Astrocyte of the spinal cord (primary cell): Measurements from ENCODE around the gene OLR1.

ENCODE experiments used
- DNase-seq: peaks from one replicate; pipeline ENCODE4 v3.0.0; 2011; ENCODE audit warnings: low read depth, low spot score
- H3K4me3 ChIP-seq: 2 replicates; pipeline ENCODE4 v1.5.1; 2011; ENCODE audit warnings: low read depth, mild to moderate bottlenecking, low read length, moderate library complexity
- in situ Hi-C: cut with HindIII; loops from 2 replicates; pipeline ENCODE4 v1.10.0; 2017; ENCODE audit warnings: low sequenced_read_pairs
- TF ChIP-seq, protein P1 (sequence below): IDR thresholded peaks from 2 replicates; pipeline ENCODE4 v1.5.1; 2012; ENCODE audit warnings: low read depth, mild to moderate bottlenecking, low read length, inconsistent platforms

The OLR1 gene

GRCh38 chr12:10213168-10214135 is 41.5 kb upstream of the OLR1 start:
- TF ChIP-seq, protein P1, sequence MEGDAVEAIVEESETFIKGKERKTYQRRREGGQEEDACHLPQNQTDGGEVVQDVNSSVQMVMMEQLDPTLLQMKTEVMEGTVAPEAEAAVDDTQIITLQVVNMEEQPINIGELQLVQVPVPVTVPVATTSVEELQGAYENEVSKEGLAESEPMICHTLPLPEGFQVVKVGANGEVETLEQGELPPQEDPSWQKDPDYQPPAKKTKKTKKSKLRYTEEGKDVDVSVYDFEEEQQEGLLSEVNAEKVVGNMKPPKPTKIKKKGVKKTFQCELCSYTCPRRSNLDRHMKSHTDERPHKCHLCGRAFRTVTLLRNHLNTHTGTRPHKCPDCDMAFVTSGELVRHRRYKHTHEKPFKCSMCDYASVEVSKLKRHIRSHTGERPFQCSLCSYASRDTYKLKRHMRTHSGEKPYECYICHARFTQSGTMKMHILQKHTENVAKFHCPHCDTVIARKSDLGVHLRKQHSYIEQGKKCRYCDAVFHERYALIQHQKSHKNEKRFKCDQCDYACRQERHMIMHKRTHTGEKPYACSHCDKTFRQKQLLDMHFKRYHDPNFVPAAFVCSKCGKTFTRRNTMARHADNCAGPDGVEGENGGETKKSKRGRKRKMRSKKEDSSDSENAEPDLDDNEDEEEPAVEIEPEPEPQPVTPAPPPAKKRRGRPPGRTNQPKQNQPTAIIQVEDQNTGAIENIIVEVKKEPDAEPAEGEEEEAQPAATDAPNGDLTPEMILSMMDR: no peak
- in situ Hi-C loops: no loop called here
- peak overlapping the region; percentile 66 for H3K4me3 ChIP-seq
- peak; percentile 94 for DNase-seq

DNA sequence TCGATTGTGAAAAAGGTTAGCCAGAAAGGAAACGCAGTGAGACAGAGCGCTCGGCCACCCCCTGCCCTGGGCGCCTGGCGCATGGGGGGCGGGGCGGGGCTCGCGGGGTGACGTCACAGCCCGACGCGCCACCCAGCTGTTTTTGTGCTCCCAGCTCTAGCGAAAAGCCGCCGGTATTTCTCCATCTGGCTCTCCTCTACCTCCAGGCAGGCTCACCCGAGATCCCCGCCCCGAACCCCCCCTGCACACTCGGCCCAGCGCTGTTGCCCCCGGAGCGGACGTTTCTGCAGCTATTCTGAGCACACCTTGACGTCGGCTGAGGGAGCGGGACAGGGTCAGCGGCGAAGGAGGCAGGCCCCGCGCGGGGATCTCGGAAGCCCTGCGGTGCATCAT is 40.8 kb upstream of the OLR1 start, which contains the start of gene GABARAPL1:
Gene GABARAPL1, plus strand, starts transcription at position 139 of the 393 bp plus-strand sequence. Its CDS starts 253 bp downstream, at position 392.
- in situ Hi-C loops: no loop called here
- TF ChIP-seq, protein P1: no peak
- DNase-seq: peak; percentile 86
- H3K4me3 ChIP-seq: peak within 1 kb of the TSS; percentile 66

- peak; percentile 99 for DNase-seq
- in situ Hi-C loops: no loop called here
- H3K4me3 ChIP-seq: peak overlapping the region; percentile 66
- TF ChIP-seq, protein P1: no peak
These were observed 40.2 kb upstream of the OLR1 start for GRCh38 chr12:10211940-10212738.

DNA sequence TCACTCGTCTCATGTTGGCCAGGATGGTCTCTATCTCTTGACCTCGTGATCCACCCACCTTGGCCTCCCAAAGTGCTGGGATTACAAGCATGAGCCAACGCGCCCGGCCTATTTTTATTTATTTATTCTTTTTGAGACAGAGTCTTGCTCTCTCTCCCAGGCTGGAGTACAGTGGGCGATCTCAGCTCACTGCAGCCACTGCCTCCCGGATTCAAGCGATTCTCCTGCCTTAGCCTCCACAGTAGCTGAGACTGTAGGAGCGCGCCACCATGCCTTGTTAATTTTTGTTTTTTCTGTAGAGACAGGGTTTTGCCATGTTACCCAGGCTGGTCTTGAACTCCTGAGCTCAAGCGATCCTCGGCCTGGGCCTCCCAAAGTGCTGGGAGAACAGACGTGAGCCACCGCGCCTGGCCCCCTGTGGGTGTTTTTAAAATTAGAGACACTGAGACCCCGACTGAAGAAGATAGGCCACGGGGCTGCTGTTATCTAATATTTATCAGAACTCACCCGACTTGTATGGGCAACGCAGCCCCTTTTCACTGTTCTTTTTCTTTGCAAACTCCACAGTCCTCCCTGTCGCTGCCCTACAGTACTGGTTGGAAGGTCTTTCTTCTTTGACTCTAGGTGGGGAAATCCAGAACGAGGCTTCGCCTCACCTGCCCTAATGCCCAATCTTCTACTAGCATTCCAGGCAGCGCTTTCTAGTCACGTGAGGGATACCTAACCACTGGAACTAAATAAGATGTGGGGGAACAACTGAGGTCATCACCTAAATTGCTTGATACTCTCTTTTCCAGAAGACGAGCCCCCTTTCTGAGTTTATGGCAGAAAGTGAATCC is 39.4 kb upstream of the OLR1 start:
- in situ Hi-C loops: no loop called here
- no peak overlapping the region for H3K4me3 ChIP-seq
- DNase-seq: no peak
- TF ChIP-seq, protein P1: no peak

DNA sequence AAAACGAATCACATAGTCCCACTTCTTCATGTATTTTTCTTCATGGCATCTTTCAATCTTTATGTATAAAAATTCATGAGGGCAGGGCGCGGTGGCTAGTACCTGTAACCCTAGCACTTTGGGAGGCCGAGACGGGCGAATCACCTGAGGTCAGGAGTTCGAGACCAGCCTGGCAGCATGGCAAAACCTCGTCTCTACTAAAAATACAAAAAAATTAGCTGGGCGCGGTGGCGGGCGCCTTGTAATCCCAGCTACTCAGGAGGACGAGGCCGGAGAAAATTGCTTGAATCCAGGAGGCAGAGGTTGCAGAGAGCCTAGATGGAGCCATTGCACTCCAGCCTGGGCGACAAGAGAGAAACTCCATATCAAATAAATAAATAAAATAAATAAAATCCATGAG is 38.3 kb upstream of the OLR1 start:
- TF ChIP-seq, protein P1: no peak
- no peak overlapping the region for H3K4me3 ChIP-seq
- DNase-seq: no peak
- in situ Hi-C loops: no loop called here

DNA sequence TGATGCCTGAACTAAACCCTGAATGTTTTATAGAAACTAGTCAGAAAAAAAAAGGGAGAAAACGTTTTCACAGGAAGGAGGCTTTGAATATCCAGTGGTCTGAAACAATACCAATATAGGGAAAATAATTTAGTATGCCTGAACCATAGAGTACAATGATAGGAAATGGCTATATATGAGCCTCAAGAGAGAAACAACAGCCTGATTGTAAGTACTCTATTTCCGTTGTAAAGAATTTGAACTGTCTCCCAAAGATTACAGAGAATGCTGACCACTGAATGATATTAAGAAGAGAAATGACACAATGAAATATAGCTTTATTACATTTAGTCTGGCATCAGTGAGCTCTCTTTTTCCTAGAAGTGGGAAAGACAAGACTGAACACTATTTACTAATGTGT is 35.2 kb upstream of the OLR1 start:
- no peak for DNase-seq
- TF ChIP-seq, protein P1: no peak
- H3K4me3 ChIP-seq: no peak overlapping the region
- in situ Hi-C loops: no loop called here
